GM12875 (cell line): Measurements from ENCODE around the gene TEX26.

Experiments
- H3K4me3 ChIP-seq: one replicate; pipeline ENCODE4 v1.5.1; 2011; ENCODE audit warnings: low read depth, low read length, control low read depth
- CTCF ChIP-seq: IDR thresholded peaks from 2 replicates; pipeline ENCODE4 v1.5.1; 2011; ENCODE audit warnings: low read depth, mild to moderate bottlenecking, control low read depth, inconsistent platforms, low read length, moderate library complexity, borderline replicate concordance; ENCODE audit not compliant: insufficient read depth

The TEX26 gene

GRCh38 chr13:30974350-30974749, 41.9 kb downstream of the TEX26 start:
- H3K4me3 ChIP-seq, result no peak overlapping the region
- no peak for TF ChIP-seq CTCF

GRCh38 chr13:30976025-30976424, 43.6 kb downstream of the TEX26 start:
- no peak for TF ChIP-seq CTCF
- H3K4me3 ChIP-seq, result no peak overlapping the region

- no peak overlapping the region for H3K4me3 ChIP-seq
- TF ChIP-seq CTCF, result peak; percentile 88
These were observed 46.8 kb downstream of the TEX26 start for GRCh38 chr13:30978981-30979956.

- H3K4me3 ChIP-seq, result no peak overlapping the region
These were observed 50.0 kb downstream of the TEX26 start for GRCh38 chr13:30982506-30982905.

GRCh38 chr13:30982906-30983305, 50.5 kb downstream of the TEX26 start:
- H3K4me3 ChIP-seq, result no peak overlapping the region
- no peak for TF ChIP-seq CTCF

More at GRCh38 chr13:30982506-30982905, 50.0 kb downstream of the TEX26 start:
- TF ChIP-seq CTCF, result no peak

GRCh38 chr13:30983431-30983830, 51.0 kb downstream of the TEX26 start:
- TF ChIP-seq CTCF, result no peak
- H3K4me3 ChIP-seq, result no peak overlapping the region

- no peak for TF ChIP-seq CTCF
- H3K4me3 ChIP-seq, result no peak overlapping the region
These were observed 52.2 kb downstream of the TEX26 start for GRCh38 chr13:30984620-30985019.
